Measurements from ENCODE around the gene CEACAM20.

GRCh38 chr19:44573183-44573582 is 43.7 kb upstream of the CEACAM20 start:
- no peak for TF ChIP-seq CTCF (IDR thresholded peaks at IDR 0.05; ENCODE audit: poor library complexity, severe bottlenecking)
- TF ChIP-seq RAD21 (conservative IDR thresholded peaks at IDR 0.05), result no peak
- TF ChIP-seq EZH2 (IDR thresholded peaks at IDR 0.05; ENCODE audit: borderline replicate concordance, insufficient read depth, low read length, poor library complexity, severe bottlenecking), result no peak
- no peak for TF ChIP-seq POLR2AphosphoS5 (IDR thresholded peaks at IDR 0.05)
- TF ChIP-seq SMC3 (conservative IDR thresholded peaks at IDR 0.05; ENCODE audit: poor library complexity), result no peak
- no peak for TF ChIP-seq REST (IDR thresholded peaks at IDR 0.05; ENCODE audit: borderline replicate concordance)
- no peak for TF ChIP-seq EP300 (conservative IDR thresholded peaks at IDR 0.05; ENCODE audit: poor library complexity, severe bottlenecking)
- no peak for TF ChIP-seq TAF1 (IDR thresholded peaks at IDR 0.05; ENCODE audit: low read depth)

All from neural cell (in vitro differentiated cells).